ENCODE measurements around the gene TMEM144. TPM values are rescaled to one million over a fixed set of nuclear protein-coding genes. Genes with fewer than 3 reads are reported as not detected.
"Not testable (repeated sequence)": the region's sequence is repeated elsewhere in the genome, so short reads cannot be mapped to it uniquely, and the experiment has no call there.

TMEM144 gene
- polyA plus RNA-seq, 1 donor from 2014 or later, result 2.8 TPM

- no peaks in the 10 kb centered on the region for H3K27me3 ChIP-seq (ENCODE audit: insufficient read depth, low read depth, low read length)
- no peaks in the 10 kb centered on the region for H3K9me2 ChIP-seq (ENCODE audit: insufficient read depth, low read length)
- H4K20me1 ChIP-seq (ENCODE audit: insufficient read depth), result no peaks in the 10 kb centered on the region
- no peak overlapping the region for H2AFZ ChIP-seq (ENCODE audit: low read depth, low read length)
- peak overlapping the region; percentile 71 for H3K27ac ChIP-seq (ENCODE audit: low read length)
- H3K79me2 ChIP-seq (replicated peaks; ENCODE audit: insufficient read depth, low read length), result no peaks in the 10 kb centered on the region
- H3K4me3 ChIP-seq (ENCODE audit: low read length), result no peak overlapping the region
- no peak for TF ChIP-seq RAD21 (conservative IDR thresholded peaks at IDR 0.05)
- H3K4me2 ChIP-seq (ENCODE audit: low read length), result no peak overlapping the region
- no peak overlapping the region for H3K9ac ChIP-seq (ENCODE audit: low read length)
- no peaks in the 10 kb centered on the region for H3K9me3 ChIP-seq (ENCODE audit: low read length)
- H3F3A ChIP-seq (ENCODE audit: insufficient read depth, low read length, poor library complexity, severe bottlenecking), result no peaks in the 10 kb centered on the region
- H3K36me3 ChIP-seq (ENCODE audit: insufficient read depth, low read length), result no peaks in the 10 kb centered on the region
Observed at GRCh38 chr4:158219623-158220022, 9.3 kb downstream of the TMEM144 start.

GRCh38 chr4:158224318-158224717, 14.0 kb downstream of the TMEM144 start:
- H3K27me3 ChIP-seq (ENCODE audit: insufficient read depth, low read depth, low read length); H3K4me3 ChIP-seq (ENCODE audit: low read length); H3K9ac ChIP-seq (ENCODE audit: low read length); H2AFZ ChIP-seq (ENCODE audit: low read depth, low read length); H3K27ac ChIP-seq (ENCODE audit: low read length); H3K4me2 ChIP-seq (ENCODE audit: low read length); H3K9me3 ChIP-seq (ENCODE audit: low read length); H3F3A ChIP-seq (ENCODE audit: insufficient read depth, low read length, poor library complexity, severe bottlenecking); H4K20me1 ChIP-seq (ENCODE audit: insufficient read depth); H3K36me3 ChIP-seq (ENCODE audit: insufficient read depth, low read length); H3K9me2 ChIP-seq (ENCODE audit: insufficient read depth, low read length); H3K79me2 ChIP-seq (replicated peaks; ENCODE audit: insufficient read depth, low read length): not testable (repeated sequence)

- H3K4me3 ChIP-seq (ENCODE audit: low read length); H3K27ac ChIP-seq (ENCODE audit: low read length); H3K79me2 ChIP-seq (replicated peaks; ENCODE audit: insufficient read depth, low read length); H3K9ac ChIP-seq (ENCODE audit: low read length); H3K4me2 ChIP-seq (ENCODE audit: low read length); H4K20me1 ChIP-seq (ENCODE audit: insufficient read depth); H3K27me3 ChIP-seq (ENCODE audit: insufficient read depth, low read depth, low read length); H3K9me2 ChIP-seq (ENCODE audit: insufficient read depth, low read length); H3F3A ChIP-seq (ENCODE audit: insufficient read depth, low read length, poor library complexity, severe bottlenecking); H2AFZ ChIP-seq (ENCODE audit: low read depth, low read length); H3K9me3 ChIP-seq (ENCODE audit: low read length); H3K36me3 ChIP-seq (ENCODE audit: insufficient read depth, low read length): not testable (repeated sequence)
Observed at GRCh38 chr4:158224999-158225398, 14.7 kb downstream of the TMEM144 start.

GRCh38 chr4:158227880-158228279, 17.6 kb downstream of the TMEM144 start:
- not testable (repeated sequence) for H3K9ac ChIP-seq (ENCODE audit: low read length); H3K9me2 ChIP-seq (ENCODE audit: insufficient read depth, low read length); H3K27me3 ChIP-seq (ENCODE audit: insufficient read depth, low read depth, low read length); H2AFZ ChIP-seq (ENCODE audit: low read depth, low read length); H3F3A ChIP-seq (ENCODE audit: insufficient read depth, low read length, poor library complexity, severe bottlenecking); H3K9me3 ChIP-seq (ENCODE audit: low read length); H3K4me2 ChIP-seq (ENCODE audit: low read length); H4K20me1 ChIP-seq (ENCODE audit: insufficient read depth); H3K79me2 ChIP-seq (replicated peaks; ENCODE audit: insufficient read depth, low read length); H3K36me3 ChIP-seq (ENCODE audit: insufficient read depth, low read length); H3K27ac ChIP-seq (ENCODE audit: low read length); H3K4me3 ChIP-seq (ENCODE audit: low read length)

- H3F3A ChIP-seq (ENCODE audit: insufficient read depth, low read length, poor library complexity, severe bottlenecking); H3K4me2 ChIP-seq (ENCODE audit: low read length); H4K20me1 ChIP-seq (ENCODE audit: insufficient read depth); H3K4me3 ChIP-seq (ENCODE audit: low read length); H3K9ac ChIP-seq (ENCODE audit: low read length); H3K9me3 ChIP-seq (ENCODE audit: low read length); H3K27ac ChIP-seq (ENCODE audit: low read length); H3K79me2 ChIP-seq (replicated peaks; ENCODE audit: insufficient read depth, low read length); H3K27me3 ChIP-seq (ENCODE audit: insufficient read depth, low read depth, low read length); H3K9me2 ChIP-seq (ENCODE audit: insufficient read depth, low read length); H2AFZ ChIP-seq (ENCODE audit: low read depth, low read length); H3K36me3 ChIP-seq (ENCODE audit: insufficient read depth, low read length): not testable (repeated sequence)
Observed at GRCh38 chr4:158228399-158228798, 18.1 kb downstream of the TMEM144 start.

- Histone ChIP-seq H3K79me2 (replicated peaks; ENCODE audit: insufficient read depth, low read length) (no peaks in the 10 kb centered on the region), H2AFZ (ENCODE audit: low read depth, low read length) (no peak overlapping the region), H4K20me1 (ENCODE audit: insufficient read depth) (no peaks in the 10 kb centered on the region), H3K4me2 (ENCODE audit: low read length) (no peak overlapping the region), H3K27me3 (ENCODE audit: insufficient read depth, low read depth, low read length) (no peaks in the 10 kb centered on the region), H3K9me2 (ENCODE audit: insufficient read depth, low read length) (no peaks in the 10 kb centered on the region), H3K9me3 (ENCODE audit: low read length) (no peaks in the 10 kb centered on the region), H3K36me3 (ENCODE audit: insufficient read depth, low read length) (no peaks in the 10 kb centered on the region), H3K9ac (ENCODE audit: low read length) (no peak overlapping the region), H3K27ac (ENCODE audit: low read length) (no peak overlapping the region), H3K4me3 (ENCODE audit: low read length) (no peak overlapping the region), H3F3A (ENCODE audit: insufficient read depth, low read length, poor library complexity, severe bottlenecking) (no peaks in the 10 kb centered on the region)
- TF ChIP-seq MXI1 (conservative IDR thresholded peaks at IDR 0.05; ENCODE audit: poor library complexity, severe bottlenecking), result no peak
Observed at GRCh38 chr4:158229768-158230167, 19.5 kb downstream of the TMEM144 start.
